ENCODE data around the gene KRTAP17-1.

Gene KRTAP17-1

GRCh38 chr17:41267711-41268110 lies 47.8 kb downstream of the KRTAP17-1 start:
- H3K4me3 ChIP-seq (ENCODE audit: low read depth, low read length): no peak overlapping the region
- TF ChIP-seq CTCF (IDR thresholded peaks at IDR 0.05; ENCODE audit: low read depth, low read length, missing control alignments): no peak
- no peak for DNase-seq (ENCODE audit: low read depth)
- in situ Hi-C loops (cut with HindIII; ENCODE audit: low sequenced_read_pairs): no loop called here

DNA sequence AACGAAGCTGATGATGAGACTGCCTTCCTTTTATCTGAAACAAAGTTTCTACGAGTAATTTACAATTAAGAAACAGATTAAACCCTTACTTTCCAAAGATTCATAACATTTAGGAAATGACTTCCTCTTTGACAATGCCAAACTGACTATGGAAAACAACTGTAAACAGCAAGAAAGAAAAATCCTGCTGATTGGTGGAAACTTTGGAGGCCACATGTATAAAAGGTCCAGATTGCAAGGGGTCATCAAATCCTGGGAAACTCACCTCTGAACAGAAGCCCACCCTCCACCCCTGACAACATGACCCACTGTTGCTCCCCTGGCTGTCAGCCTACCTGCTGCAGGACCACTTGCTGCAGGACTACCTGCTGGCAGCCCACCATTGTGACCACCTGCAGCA lies 50.4 kb downstream of the KRTAP17-1 start, which contains the start of gene KRTAP9-6:
Gene KRTAP9-6 (plus strand): TSS at position 301 of the 400 bp plus-strand sequence. CDS start 0 bp downstream, at position 301.
- in situ Hi-C loops (cut with HindIII; ENCODE audit: low sequenced_read_pairs): no loop called here
- H3K4me3 ChIP-seq (ENCODE audit: low read depth, low read length): no peak within 1 kb of the TSS
- DNase-seq (ENCODE audit: low read depth): no peak
- no peak for TF ChIP-seq CTCF (IDR thresholded peaks at IDR 0.05; ENCODE audit: low read depth, low read length, missing control alignments)

Data from astrocyte of the cerebellum (primary cell).